ENCODE data around the gene MST1. TPM values are rescaled to one million over a fixed set of nuclear protein-coding genes. Genes with fewer than 3 reads are reported as not detected.
A peak's percentile ranks its signal among the peaks of the same experiment; 100 is the strongest.
"Not testable (repeated sequence)": the region's sequence is repeated elsewhere in the genome, so short reads cannot be mapped to it uniquely, and the experiment has no call there.

Gene MST1
- total RNA-seq, 5 donors from 2014 or later (not counting 1 experiment from before 2014, with no cell fraction given): 9.9 to 16.1 (median 12.6) TPM

DNA sequence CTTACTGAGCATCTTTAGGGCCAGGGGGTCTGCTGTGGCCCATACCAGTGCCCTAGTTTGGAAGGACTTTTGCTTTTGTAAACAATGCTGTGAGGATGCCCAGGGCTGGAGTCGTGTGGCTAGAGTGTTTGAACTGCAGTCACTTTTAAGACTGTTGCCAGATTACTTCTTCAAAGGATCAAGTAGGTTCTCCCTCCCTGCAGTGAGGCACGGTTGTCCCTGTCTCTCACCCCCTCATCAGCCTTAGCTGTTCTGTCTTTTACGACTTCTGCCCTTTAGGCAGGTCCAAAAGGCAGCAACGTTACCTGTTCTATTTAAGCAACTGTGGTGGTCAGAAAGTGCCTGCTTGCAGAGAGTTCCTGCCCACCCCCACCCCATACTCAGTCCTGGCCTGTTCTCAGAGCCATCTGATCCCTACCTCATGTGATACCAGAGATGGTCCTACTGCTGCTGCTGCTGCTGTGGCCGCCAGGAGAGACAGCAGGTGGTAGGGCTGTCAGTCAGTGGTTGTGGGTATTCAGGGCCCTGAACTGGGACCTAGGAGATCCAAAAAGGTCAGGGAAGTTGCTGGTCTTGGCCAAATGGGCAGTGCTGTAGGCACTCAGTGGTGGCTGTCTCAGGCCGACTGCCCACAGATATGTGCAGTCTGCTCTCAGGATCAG, 5.3 kb upstream of the MST1 start:
- H3K27ac ChIP-seq (ENCODE audit: low read length); H3K36me3 Mint-ChIP-seq; H3K9me3 Mint-ChIP-seq; POLR2A ChIA-PET; H3K4me3 Mint-ChIP-seq; H3K27ac Mint-ChIP-seq; ATAC-seq (replicated peaks in 1 of 4); DNase-seq; H3K9me3 ChIP-seq; CTCF ChIA-PET; H3K27me3 Mint-ChIP-seq; H3K4me3 ChIP-seq (ENCODE audit: control insufficient read depth in 1 of 2, extremely low read depth in 1 of 2, low read length in 1 of 2); H3K27me3 ChIP-seq (replicated peaks in 1 of 2; ENCODE audit: control insufficient read depth in 2 of 2, extremely low read depth in 1 of 2, insufficient read depth in 2 of 2, low read length in 1 of 2): not testable (repeated sequence)
- Histone ChIP-seq H3K4me1 (ENCODE audit: control insufficient read depth in 1 of 2, extremely low read depth in 1 of 2, insufficient read depth in 2 of 2, low read length in 2 of 2) (peaks cover 6 to 21% of the 10 kb centered on the region in 2 experiments), H3K36me3 (ENCODE audit: control insufficient read depth in 2 of 2, extremely low read depth in 1 of 2, insufficient read depth in 1 of 2, low read length in 1 of 2) (peaks cover 11 to 21% of the 10 kb centered on the region in 2 donors)
- peaks cover 30 to 42% (median 32%) of the 10 kb centered on the region in 3 donors for H3K4me1 Mint-ChIP-seq
- WGBS (ENCODE audit: insufficient coverage): 77% methylated on average over 3 of the region's 6 CpGs

DNA sequence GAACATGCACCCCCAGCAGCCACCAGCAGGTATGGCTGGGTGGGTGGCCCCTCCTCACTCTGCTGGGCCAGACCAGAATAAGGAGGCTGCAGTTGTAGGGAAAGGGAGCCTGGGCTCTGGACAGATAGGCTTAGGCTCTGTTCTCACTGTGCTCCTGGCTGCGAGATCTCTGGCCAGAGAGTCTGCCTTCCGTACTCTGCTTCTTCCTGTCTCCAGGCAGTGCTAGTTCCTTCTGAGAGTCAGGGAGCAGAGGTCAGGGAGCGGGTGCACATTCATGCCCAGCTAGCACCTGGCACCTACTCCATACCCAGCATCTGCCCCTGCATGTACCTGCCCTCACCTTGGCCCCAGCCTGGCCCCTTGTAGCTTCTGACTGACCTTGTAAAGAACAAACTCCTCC, 2.2 kb upstream of the MST1 start:
- H3K4me3 ChIP-seq (ENCODE audit: control insufficient read depth in 1 of 2, extremely low read depth in 1 of 2, low read length in 1 of 2); ATAC-seq (replicated peaks in 1 of 4); H3K9me3 ChIP-seq; H3K9me3 Mint-ChIP-seq; CTCF ChIA-PET; H3K27me3 Mint-ChIP-seq; DNase-seq; H3K36me3 ChIP-seq (ENCODE audit: control insufficient read depth in 2 of 2, extremely low read depth in 1 of 2, insufficient read depth in 1 of 2, low read length in 1 of 2); POLR2A ChIA-PET; H3K27ac Mint-ChIP-seq; H3K36me3 Mint-ChIP-seq; H3K27ac ChIP-seq (ENCODE audit: low read length): not testable (repeated sequence)
- peaks cover 6 to 41% of the 10 kb centered on the region in 2 experiments for H3K4me1 ChIP-seq (ENCODE audit: control insufficient read depth in 1 of 2, extremely low read depth in 1 of 2, insufficient read depth in 2 of 2, low read length in 2 of 2)
- peaks cover 0 to 12% of the 10 kb centered on the region in 2 experiments for H3K27me3 ChIP-seq (replicated peaks in 1 of 2; ENCODE audit: control insufficient read depth in 2 of 2, extremely low read depth in 1 of 2, insufficient read depth in 2 of 2, low read length in 1 of 2)
- WGBS (ENCODE audit: insufficient coverage): 96% methylated on average over 3 of the region's 3 CpGs
- H3K4me1 Mint-ChIP-seq: peaks cover 42 to 55% (median 52%) of the 10 kb centered on the region in 3 donors
- H3K4me3 Mint-ChIP-seq: peak overlapping the region; percentile 93 to 97 (median 96)

DNA sequence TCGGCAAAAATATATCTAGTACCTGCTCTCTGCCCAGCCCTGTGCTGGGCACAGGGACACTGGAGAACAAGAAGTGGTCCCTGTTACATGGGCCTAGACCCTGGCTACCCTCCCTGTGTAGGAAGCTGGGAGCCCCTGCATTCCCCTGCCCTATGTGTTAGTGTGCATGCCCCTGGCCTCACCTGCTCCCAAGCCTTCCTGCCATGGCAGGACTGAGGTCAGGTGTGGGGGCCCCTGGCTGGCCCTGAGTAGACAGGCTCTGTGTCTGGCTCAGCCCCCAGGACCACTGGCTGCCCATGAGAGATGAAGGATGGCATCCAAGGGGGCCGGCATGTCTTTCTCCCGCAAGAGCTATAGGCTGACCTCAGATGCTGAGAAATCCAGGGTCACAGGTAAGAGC, 1.6 kb upstream of the MST1 start:
- H3K4me1 Mint-ChIP-seq: peaks cover 44 to 55% (median 54%) of the 10 kb centered on the region in 3 donors
- POLR2A ChIA-PET, CTCF ChIA-PET: not testable (repeated sequence)

DNA sequence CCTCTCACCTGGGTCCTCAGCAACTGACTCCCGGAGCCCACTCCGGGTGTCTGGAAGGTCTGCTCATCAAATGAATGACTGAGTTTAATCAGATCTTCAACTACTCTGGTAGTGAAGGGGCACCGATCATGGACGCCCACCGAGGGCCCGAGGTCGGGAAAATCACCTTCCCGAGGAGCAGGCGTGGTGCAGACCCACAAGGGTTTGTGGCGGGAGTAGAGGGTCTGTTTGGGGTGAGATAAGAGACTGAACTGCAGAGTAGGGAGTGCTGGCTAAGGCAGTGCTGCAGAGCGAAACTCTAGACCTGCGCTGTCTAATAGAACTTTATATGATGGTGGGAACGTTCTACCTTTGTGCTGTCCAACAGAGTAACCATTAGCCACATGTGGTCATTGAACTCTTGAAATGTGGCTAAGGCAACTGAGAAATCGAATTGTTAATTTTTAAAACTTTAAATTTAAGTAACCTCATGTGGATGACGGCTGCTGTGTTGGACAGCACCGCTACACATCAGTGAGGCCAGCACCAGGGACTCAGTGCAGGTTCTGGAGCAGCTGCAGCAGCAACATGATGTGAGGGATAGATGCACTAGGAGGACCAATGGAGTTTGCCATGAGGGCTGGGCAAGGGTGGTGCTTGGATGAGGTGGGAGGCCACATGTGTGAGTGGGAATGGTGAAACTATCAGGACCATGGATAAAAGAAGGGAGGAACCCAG, 792 bp upstream of the MST1 start:
- Histone ChIP-seq H3K27ac (ENCODE audit: low read length) (peak overlapping the region; percentile 38), H3K4me1 (ENCODE audit: control insufficient read depth in 1 of 2, extremely low read depth in 1 of 2, insufficient read depth in 2 of 2, low read length in 2 of 2) (peaks cover 6 to 52% of the 10 kb centered on the region in 2 experiments), H3K4me3 (ENCODE audit: control insufficient read depth in 1 of 2, extremely low read depth in 1 of 2, low read length in 1 of 2) (peak overlapping the region; percentile 94 to 99), H3K27me3 (replicated peaks in 1 of 2; ENCODE audit: control insufficient read depth in 2 of 2, extremely low read depth in 1 of 2, insufficient read depth in 2 of 2, low read length in 1 of 2) (peaks cover 0 to 20% of the 10 kb centered on the region in 2 experiments)
- WGBS (ENCODE audit: insufficient coverage): 11% methylated on average over 11 of the region's 16 CpGs
- H3K9me3 ChIP-seq; H3K27me3 Mint-ChIP-seq; ATAC-seq (replicated peaks in 1 of 4); H3K9me3 Mint-ChIP-seq; H3K36me3 ChIP-seq (ENCODE audit: control insufficient read depth in 2 of 2, extremely low read depth in 1 of 2, insufficient read depth in 1 of 2, low read length in 1 of 2); POLR2A ChIA-PET; H3K36me3 Mint-ChIP-seq; DNase-seq: not testable (repeated sequence)
- Mint-ChIP-seq H3K4me1 (peaks cover 45 to 57% (median 55%) of the 10 kb centered on the region in 3 donors), H3K27ac (peak overlapping the region; percentile 94 to 97), H3K4me3 (peak overlapping the region; percentile 93 to 97 (median 96))
- CTCF ChIA-PET: interaction anchor here in 1 of 2 donors (0.5 kb wide), 1 partner anchor 88 kb away, joined by 4 read pairs; no protein-coding TSS in a partner anchor

More for the DNA sequence above, 1.6 kb upstream of the MST1 start:
- H3K4me3 ChIP-seq (ENCODE audit: control insufficient read depth in 1 of 2, extremely low read depth in 1 of 2, low read length in 1 of 2); ATAC-seq (replicated peaks in 1 of 4); DNase-seq; H3K27me3 Mint-ChIP-seq; H3K9me3 ChIP-seq; H3K36me3 Mint-ChIP-seq; H3K27ac ChIP-seq (ENCODE audit: low read length); H3K36me3 ChIP-seq (ENCODE audit: control insufficient read depth in 2 of 2, extremely low read depth in 1 of 2, insufficient read depth in 1 of 2, low read length in 1 of 2); H3K9me3 Mint-ChIP-seq: not testable (repeated sequence)
- Mint-ChIP-seq H3K4me3 (peak overlapping the region; percentile 93 to 97 (median 96)), H3K27ac (peak overlapping the region; percentile 46 to 97)
- Histone ChIP-seq H3K4me1 (ENCODE audit: control insufficient read depth in 1 of 2, extremely low read depth in 1 of 2, insufficient read depth in 2 of 2, low read length in 2 of 2) (peaks cover 6 to 48% of the 10 kb centered on the region in 2 experiments), H3K27me3 (replicated peaks in 1 of 2; ENCODE audit: control insufficient read depth in 2 of 2, extremely low read depth in 1 of 2, insufficient read depth in 2 of 2, low read length in 1 of 2) (peaks cover 0 to 17% of the 10 kb centered on the region in 2 experiments)
- 89% methylated on average over 3 of the region's 3 CpGs for WGBS (ENCODE audit: insufficient coverage)

DNA sequence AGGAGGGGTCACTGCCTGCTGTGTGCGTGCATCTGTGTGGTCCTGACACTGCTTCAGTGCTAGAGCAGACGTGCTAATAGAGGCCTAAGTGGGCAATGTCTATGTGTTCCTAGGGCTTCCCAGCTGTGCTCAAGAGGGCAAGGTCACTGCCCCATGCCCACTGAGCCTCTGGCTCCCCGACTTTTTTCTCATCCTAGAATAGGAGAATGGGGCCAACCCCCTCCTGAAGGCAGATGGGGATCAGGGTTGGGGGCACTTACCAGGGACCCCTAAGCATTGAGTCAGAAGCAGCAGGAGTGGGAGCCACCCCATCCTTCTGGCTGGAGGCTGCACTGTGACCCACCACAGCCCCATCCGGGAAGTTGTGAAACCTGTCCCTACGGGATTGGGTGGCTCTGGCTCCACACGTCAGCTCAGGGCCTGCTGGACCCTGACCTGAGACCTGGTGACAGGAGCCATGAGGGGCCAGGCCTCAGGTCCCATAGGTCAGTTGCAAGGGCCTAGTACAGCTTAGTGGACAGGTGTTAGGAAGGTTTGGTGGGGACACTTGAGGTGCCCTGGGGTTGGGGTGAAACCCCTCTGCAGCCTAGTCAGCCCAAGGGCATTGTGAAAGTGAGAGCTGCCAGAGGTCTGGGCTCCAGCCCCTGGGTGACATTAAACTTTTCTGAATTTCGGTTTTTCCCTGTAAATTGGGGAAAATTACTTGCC, 782 bp downstream of the MST1 start:
- POLR2A ChIA-PET; ATAC-seq (replicated peaks in 1 of 4); H3K9me3 ChIP-seq; H3K36me3 ChIP-seq (ENCODE audit: control insufficient read depth in 2 of 2, extremely low read depth in 1 of 2, insufficient read depth in 1 of 2, low read length in 1 of 2); CTCF ChIA-PET; H3K27me3 Mint-ChIP-seq; H3K9me3 Mint-ChIP-seq; H3K36me3 Mint-ChIP-seq: not testable (repeated sequence)
- Mint-ChIP-seq H3K4me1 (peaks cover 43 to 50% (median 46%) of the 10 kb centered on the region in 3 donors), H3K4me3 (peak overlapping the region; percentile 93 to 97 (median 96)), H3K27ac (peak overlapping the region; percentile 94 to 97)
- peak in 1 of 35 experiments; percentile 26 for DNase-seq
- Histone ChIP-seq H3K4me1 (ENCODE audit: control insufficient read depth in 1 of 2, extremely low read depth in 1 of 2, insufficient read depth in 2 of 2, low read length in 2 of 2) (peaks cover 6 to 52% of the 10 kb centered on the region in 2 experiments), H3K27me3 (replicated peaks in 1 of 2; ENCODE audit: control insufficient read depth in 2 of 2, extremely low read depth in 1 of 2, insufficient read depth in 2 of 2, low read length in 1 of 2) (peaks cover 0 to 20% of the 10 kb centered on the region in 2 experiments), H3K4me3 (ENCODE audit: control insufficient read depth in 1 of 2, extremely low read depth in 1 of 2, low read length in 1 of 2) (peak overlapping the region; percentile 94 to 99), H3K27ac (ENCODE audit: low read length) (peak overlapping the region; percentile 75)
- 92% methylated on average over 3 of the region's 7 CpGs for WGBS (ENCODE audit: insufficient coverage)

DNA sequence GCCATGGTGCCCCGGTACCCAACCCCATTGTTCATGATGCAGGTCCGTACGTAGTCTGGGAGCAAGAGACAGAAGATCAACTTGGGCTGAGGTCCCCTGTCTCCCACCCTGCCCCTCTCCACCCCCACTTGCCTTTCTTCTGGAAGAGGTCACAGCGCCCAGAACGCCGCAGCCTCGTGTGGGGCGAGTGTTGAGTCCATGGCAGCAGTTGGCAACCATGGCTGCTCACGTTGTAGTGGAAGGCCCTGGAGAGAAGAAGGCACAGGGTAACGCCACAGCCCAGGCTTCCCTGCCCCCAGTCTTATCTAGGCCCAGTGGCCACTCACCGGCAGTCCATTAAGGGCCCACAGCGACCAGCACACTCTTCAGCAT, 1.9 kb downstream of the MST1 start:
- H3K36me3 Mint-ChIP-seq; ATAC-seq (replicated peaks in 1 of 4); H3K27ac Mint-ChIP-seq; H3K27ac ChIP-seq (ENCODE audit: low read length); H3K27me3 Mint-ChIP-seq; DNase-seq; POLR2A ChIA-PET; H3K4me3 ChIP-seq (ENCODE audit: control insufficient read depth in 1 of 2, extremely low read depth in 1 of 2, low read length in 1 of 2); CTCF ChIA-PET; H3K9me3 Mint-ChIP-seq; H3K9me3 ChIP-seq: not testable (repeated sequence)
- H3K4me3 Mint-ChIP-seq: peak overlapping the region; percentile 13 to 97 (median 17)
- Histone ChIP-seq H3K27me3 (replicated peaks in 1 of 2; ENCODE audit: control insufficient read depth in 2 of 2, extremely low read depth in 1 of 2, insufficient read depth in 2 of 2, low read length in 1 of 2) (peaks cover 0 to 20% of the 10 kb centered on the region in 2 experiments), H3K4me1 (ENCODE audit: control insufficient read depth in 1 of 2, extremely low read depth in 1 of 2, insufficient read depth in 2 of 2, low read length in 2 of 2) (peaks cover 6 to 52% of the 10 kb centered on the region in 2 experiments), H3K36me3 (ENCODE audit: control insufficient read depth in 2 of 2, extremely low read depth in 1 of 2, insufficient read depth in 1 of 2, low read length in 1 of 2) (peaks cover 11 to 15% of the 10 kb centered on the region in 2 donors)
- H3K4me1 Mint-ChIP-seq: peaks cover 39 to 46% (median 41%) of the 10 kb centered on the region in 3 donors
- WGBS (ENCODE audit: insufficient coverage): 97% methylated on average over 4 of the region's 12 CpGs

Measured in T-cell (primary cell).